GM12892 (cell line): ENCODE data around the gene MYLK.

Source experiments
- POLR2A ChIP-seq: IDR thresholded peaks from 2 replicates; pipeline ENCODE4 v1.6.1; 2011; ENCODE audit warnings: low read depth, low read length, control low read depth
- POLR2AphosphoS5 ChIP-seq: IDR thresholded peaks from 2 replicates; pipeline ENCODE4 v1.6.1; 2011; ENCODE audit warnings: low read depth, low read length, control low read depth

- no peak for TF ChIP-seq POLR2A
- no peak for TF ChIP-seq POLR2AphosphoS5
Measured at GRCh38 chr3:123864706-123865105, 19.4 kb downstream of the MYLK start.
